K562 (cell line): ENCODE results near the gene BHMT2. TPM values are rescaled to one million over a fixed set of nuclear protein-coding genes. Genes with fewer than 3 reads are reported as not detected.

Experiments used
- ATAC-seq: fragments of 200-7000 bp; cut with Tn5 transposase; 3 replicates; pipeline ENCODE4 v1.9.1; 2020; ENCODE audit warnings: moderate library complexity
- BruUV-seq: library from RNA; stranded (reverse); fragments of 400-500 nt; replicated peaks from 2 replicates; lab custom pipeline; 2021; lab: Mats Ljungman, UMichigan
- CTCF ChIA-PET: fragments of 300-600 bp; formaldehyde crosslinking; extraction: SDS; loops from one replicate; lab custom pipeline; 2021; ENCODE audit warnings: low intra/inter-chr PET ratio; lab: Yijun Ruan, JAX
- POLR2A ChIA-PET: fragments of 300-600, 350-650 bp; sonication (Branson Sonifier 250); formaldehyde crosslinking; extraction: SDS; loops from one replicate; lab custom pipeline; 2021; ENCODE audit warnings: antibody characterized with exemption, inconsistent platforms; lab: Yijun Ruan, JAX
- DNase-seq, 4 experiments: peaks; one replicate each; pipeline versions ENCODE4 v3.0.0 to v3.0.0-alpha.2; 2011 to 2018; ENCODE audit warnings: low spot score in 3 of 4, mixed read lengths in 3 of 4; ENCODE audit errors: extremely low read depth in 1 of 4
- FAIRE-seq: peaks from 2 replicates; lab custom pipeline; 2011; peaks lifted over from hg19 to GRCh38; lab: Jason Lieb, UNC
- H2AFZ ChIP-seq: 2 replicates; pipeline ENCODE4 v1.6.0; 2011; ENCODE audit warnings: low read depth, low read length, control low read depth, inconsistent platforms
- H3K27ac ChIP-seq: fragments of 200-600 bp; 3 replicates; pipeline ENCODE4 v1.8.0; 2011; ENCODE audit warnings: low read depth, mild to moderate bottlenecking, control low read depth, inconsistent platforms, low read length, moderate library complexity, mixed read lengths; ENCODE audit errors: extremely low read depth
- H3K27me3 ChIP-seq, 2 experiments: fragments of 300-600 bp in 1 of 2; 2 replicates in 1 of 2; 3 replicates in 1 of 2; pipeline versions ENCODE4 v1.6.0 to v1.8.0; 2011; ENCODE audit warnings: inconsistent platforms in 2 of 2, low read length in 2 of 2, mild to moderate bottlenecking in 1 of 2, mixed read lengths in 1 of 2, moderate library complexity in 1 of 2; ENCODE audit not compliant: control insufficient read depth in 2 of 2, insufficient read depth in 2 of 2
- H3K36me3 ChIP-seq: fragments of 300-600 bp; 3 replicates; pipeline ENCODE4 v1.8.0; 2011; ENCODE audit warnings: mild to moderate bottlenecking, low read length, inconsistent platforms; ENCODE audit not compliant: control insufficient read depth, insufficient read depth
- H3K4me1 ChIP-seq, 2 experiments: fragments of 200-600 bp in 1 of 2; replicated peaks in 1 of 2; 2 replicates in 1 of 2; 3 replicates in 1 of 2; pipeline versions ENCODE4 v1.5.1 to v1.8.0; 2011; ENCODE audit warnings: inconsistent platforms in 2 of 2, low read length in 2 of 2, mild to moderate bottlenecking in 1 of 2, mixed read lengths in 1 of 2, moderate library complexity in 1 of 2; ENCODE audit not compliant: control insufficient read depth in 2 of 2, insufficient read depth in 2 of 2
- H3K4me2 ChIP-seq: 2 replicates; pipeline ENCODE4 v1.6.1; 2011; ENCODE audit warnings: low read length, control low read depth, inconsistent platforms, mixed read lengths; ENCODE audit not compliant: insufficient read depth
- H3K4me3 ChIP-seq: fragments of 200-600 bp; sonication (generic), shearing (Covaris generic); 2 replicates; pipeline ENCODE4 v1.5.1; 2016; ENCODE audit warnings: control low read depth, inconsistent platforms
- H3K79me2 ChIP-seq: fragments of 200-600 bp; 3 replicates; pipeline ENCODE4 v1.8.0; 2011; ENCODE audit warnings: low read length, inconsistent platforms; ENCODE audit not compliant: control insufficient read depth, insufficient read depth
- H3K9ac ChIP-seq, 2 experiments: 2 replicates each; pipeline versions ENCODE4 v1.6.0 to v1.6.1; 2011; ENCODE audit warnings: low read depth in 2 of 2, low read length in 2 of 2, control low read depth in 1 of 2, inconsistent platforms in 1 of 2, mild to moderate bottlenecking in 1 of 2, mixed read lengths in 1 of 2; ENCODE audit not compliant: insufficient read depth in 1 of 2
- H3K9me1 ChIP-seq: one replicate; pipeline ENCODE4 v1.6.0; 2011; ENCODE audit warnings: inconsistent platforms, mild to moderate bottlenecking, low read length, moderate library complexity; ENCODE audit not compliant: control insufficient read depth, insufficient read depth
- H3K9me3 ChIP-seq: replicated peaks from 2 replicates; pipeline ENCODE4 v1.5.1; 2011; ENCODE audit warnings: low read depth, low read length, inconsistent platforms; ENCODE audit not compliant: control insufficient read depth, insufficient read depth
- H4K20me1 ChIP-seq: replicated peaks from 2 replicates; pipeline ENCODE4 v1.6.1; 2011; ENCODE audit warnings: low read length, inconsistent platforms, mixed read lengths; ENCODE audit not compliant: control insufficient read depth, insufficient read depth
- BDP1 ChIP-seq: IDR thresholded peaks from 3 replicates; pipeline ENCODE4 v1.6.1; 2011; ENCODE audit not compliant: insufficient read length, insufficient read depth
- DPF2 ChIP-seq: fragments of 450-650 bp; IDR thresholded peaks from 2 replicates; pipeline ENCODE4 v1.6.1; 2016
- EHMT2 ChIP-seq: fragments of 450-650 bp; IDR thresholded peaks from 2 replicates; pipeline ENCODE4 v1.6.1; 2018; ENCODE audit warnings: antibody characterized with exemption
- HNRNPK ChIP-seq: fragments of 200-400 bp; formaldehyde crosslinking; IDR thresholded peaks from one replicate; pipeline ENCODE4 v1.6.1; 2018; ENCODE audit warnings: mild to moderate bottlenecking, low read depth, low read length; ENCODE audit not compliant: poor library complexity, severe bottlenecking
- NCOA6 ChIP-seq: fragments of 450-650 bp; IDR thresholded peaks from 2 replicates; pipeline ENCODE4 v1.6.1; 2017; ENCODE audit warnings: mild to moderate bottlenecking
- TAF15 ChIP-seq: fragments of 200-400 bp; formaldehyde crosslinking; IDR thresholded peaks from 2 replicates; pipeline ENCODE4 v1.6.1; 2017; ENCODE audit warnings: mild to moderate bottlenecking, low read depth, low read length, moderate library complexity
- YBX1 ChIP-seq: fragments of 450-650 bp; IDR thresholded peaks from 2 replicates; pipeline ENCODE4 v1.7.1; 2016; ENCODE audit warnings: mild to moderate bottlenecking
- WGBS: fragments of 100-300 bp; shearing (Covaris generic); methylation state at CpG from one replicate; pipeline ENCODE4 v1.1.6; 2016; ENCODE audit warnings: low coverage, mixed read lengths; ENCODE audit not compliant: insufficient coverage; ENCODE audit errors: missing lambda C conversion rate; 5-methylcytosine and 5-hydroxymethylcytosine counted together
- in situ Hi-C: fragments of 300-500 bp; cut with MboI; formaldehyde crosslinking; loops from 4 replicates; pipeline ENCODE4 v1.15.0; 2018; ENCODE audit warnings: inconsistent platforms, mixed read lengths
- intact Hi-C: fragments of 100-400 bp; cut with micrococcal nuclease; formaldehyde crosslinking; loops from 2 replicates; pipeline ENCODE4 v1.14.2; 2022
- polyA plus RNA-seq, 8 experiments: library from polyadenylated mRNA; depleted of rRNA in 4 of 8; stranded (reverse) in 5 of 8; unstranded in 3 of 8; fragments of >200 nt; fragmentation: Nextera tagmentation in 2 of 8; fragmentation: Illumina TruSeq in 1 of 8; extraction: Ambion mirVana in 2 of 8; extraction: Trizol in 1 of 8; gene quantifications; 2 replicates each; pipeline versions ENCODE4 v1.2.1 to v1.2.3, GENCODE V29; 2011 to 2014; ENCODE audit warnings: inconsistent platforms in 1 of 8, missing spikeins in 1 of 8
- total RNA-seq, 7 experiments: library from RNA; depleted of rRNA in 6 of 7; stranded (reverse); fragments of >200 nt in 6 of 7; fragmentation: Illumina TruSeq in 2 of 7; extraction: Trizol in 2 of 7; gene quantifications; 2 replicates each; pipeline versions ENCODE4 v1.2.1 to v1.2.3, GENCODE V29; 2011 to 2021; ENCODE audit warnings: low replicate concordance in 1 of 7
- TF ChIP-seq, protein P1 (sequence below): sonication (generic); formaldehyde crosslinking; IDR thresholded peaks from 2 replicates; pipeline ENCODE4 v1.5.0; 2020; ENCODE audit warnings: missing genetic modification reagents
- TF ChIP-seq, protein P2 (sequence below), 2 experiments: fragments of 450-650 bp; IDR thresholded peaks; 2 replicates each; pipeline ENCODE4 v1.6.1; 2018; ENCODE audit warnings: mild to moderate bottlenecking in 2 of 2, low read depth in 1 of 2; ENCODE audit not compliant: partially characterized antibody in 2 of 2

Gene BHMT2
- total and polyA plus RNA-seq, 9 of the 15 experiments (the other 6 are each of a cell fraction or from before 2014, with no cell fraction given): not detected

DNA sequence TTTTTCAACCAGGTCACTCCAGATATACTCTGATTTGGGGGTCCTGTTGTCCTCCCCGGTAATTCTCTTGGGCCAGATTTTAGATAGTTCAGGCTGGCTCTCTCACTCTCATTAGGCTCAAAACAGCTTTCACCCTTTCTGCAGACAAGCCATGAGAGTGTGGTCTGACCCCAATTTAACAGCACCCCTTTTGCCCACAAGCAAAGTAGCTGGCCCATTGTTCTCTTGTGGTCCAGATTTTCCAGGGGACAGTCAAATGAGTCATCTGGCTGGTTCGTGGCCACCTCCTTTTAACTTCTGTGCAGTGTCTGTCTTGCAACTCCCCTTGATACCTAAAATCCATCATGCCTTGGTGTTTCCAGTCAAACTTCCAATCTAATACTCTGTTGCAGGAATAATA is 16.5 kb downstream of the BHMT2 start:
- no peak for TF ChIP-seq BDP1
- no peak for TF ChIP-seq NCOA6
- no peak overlapping the region for H3K27ac ChIP-seq
- BruUV-seq: no TSS peak
- no peaks in the 10 kb centered on the region for H3K9me3 ChIP-seq
- POLR2A ChIA-PET: interaction anchor here (0.7 kb wide), 1 partner anchor 22 kb away, joined by 3 read pairs; no protein-coding TSS in a partner anchor
- no peaks in the 10 kb centered on the region for H3K9me1 ChIP-seq
- H3K4me3 ChIP-seq: no peak overlapping the region
- no peaks in the 10 kb centered on the region for H3K79me2 ChIP-seq
- no peaks in the 10 kb centered on the region for H3K36me3 ChIP-seq
- no peak overlapping the region for H3K9ac ChIP-seq
- intact Hi-C loops: no loop called here
- 0% methylated on average over 2 of the region's 2 CpGs for WGBS
- ATAC-seq (no peak), DNase-seq (no peak), FAIRE-seq (no peak)
- CTCF ChIA-PET: no interaction called here
- no peak overlapping the region for H2AFZ ChIP-seq
- no peaks in the 10 kb centered on the region for H3K4me1 ChIP-seq
- no peak overlapping the region for H3K4me2 ChIP-seq
- in situ Hi-C loops: no loop called here
- peaks cover 20% of the 10 kb centered on the region in 2 experiments for H3K27me3 ChIP-seq
- no peaks in the 10 kb centered on the region for H4K20me1 ChIP-seq

DNA sequence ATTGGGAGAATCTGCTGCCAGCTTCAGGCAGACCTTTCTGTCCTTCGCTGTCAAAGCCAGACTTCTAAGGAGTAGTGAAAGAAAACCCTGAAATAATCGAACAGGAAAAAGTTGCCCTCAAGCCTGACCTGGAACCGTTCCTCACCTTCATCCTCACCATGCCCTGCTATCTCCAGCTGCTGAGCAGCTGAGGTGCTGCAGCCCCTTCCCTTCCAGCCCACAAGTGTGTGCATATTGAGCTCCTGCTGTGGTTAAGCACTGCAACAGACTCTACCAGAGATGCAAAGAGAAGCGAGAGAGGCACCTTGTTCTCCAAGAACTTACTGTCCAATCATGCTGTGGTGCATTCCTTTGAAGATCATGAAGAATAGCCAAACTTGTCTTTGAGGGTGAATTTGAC is 18.9 kb downstream of the BHMT2 start:
- POLR2A ChIA-PET: no interaction called here
- H3K4me3 ChIP-seq: no peak overlapping the region
- H2AFZ ChIP-seq: no peak overlapping the region
- intact Hi-C loops: no loop called here
- no peak overlapping the region for H3K9ac ChIP-seq
- CTCF ChIA-PET: no interaction called here
- H4K20me1 ChIP-seq: no peaks in the 10 kb centered on the region
- H3K4me2 ChIP-seq: no peak overlapping the region
- no peaks in the 10 kb centered on the region for H3K36me3 ChIP-seq
- BruUV-seq: no TSS peak
- no peaks in the 10 kb centered on the region for H3K9me1 ChIP-seq
- no peak for DNase-seq
- ATAC-seq: no peak
- no peak overlapping the region for H3K27ac ChIP-seq
- H3K9me3 ChIP-seq: no peaks in the 10 kb centered on the region
- no peaks in the 10 kb centered on the region for H3K79me2 ChIP-seq
- FAIRE-seq: no peak
- WGBS: 0% methylated on average over 4 of the region's 4 CpGs
- in situ Hi-C loops: no loop called here
- H3K4me1 ChIP-seq: no peaks in the 10 kb centered on the region
- peaks cover 10 to 12% of the 10 kb centered on the region in 2 experiments for H3K27me3 ChIP-seq
- TF ChIP-seq HNRNPK: no peak
- TF ChIP-seq, protein P1, sequence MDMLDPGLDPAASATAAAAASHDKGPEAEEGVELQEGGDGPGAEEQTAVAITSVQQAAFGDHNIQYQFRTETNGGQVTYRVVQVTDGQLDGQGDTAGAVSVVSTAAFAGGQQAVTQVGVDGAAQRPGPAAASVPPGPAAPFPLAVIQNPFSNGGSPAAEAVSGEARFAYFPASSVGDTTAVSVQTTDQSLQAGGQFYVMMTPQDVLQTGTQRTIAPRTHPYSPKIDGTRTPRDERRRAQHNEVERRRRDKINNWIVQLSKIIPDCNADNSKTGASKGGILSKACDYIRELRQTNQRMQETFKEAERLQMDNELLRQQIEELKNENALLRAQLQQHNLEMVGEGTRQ (CRISPR knock-in tag): no peak
- TF ChIP-seq TAF15: no peak
- TF ChIP-seq, protein P2, sequence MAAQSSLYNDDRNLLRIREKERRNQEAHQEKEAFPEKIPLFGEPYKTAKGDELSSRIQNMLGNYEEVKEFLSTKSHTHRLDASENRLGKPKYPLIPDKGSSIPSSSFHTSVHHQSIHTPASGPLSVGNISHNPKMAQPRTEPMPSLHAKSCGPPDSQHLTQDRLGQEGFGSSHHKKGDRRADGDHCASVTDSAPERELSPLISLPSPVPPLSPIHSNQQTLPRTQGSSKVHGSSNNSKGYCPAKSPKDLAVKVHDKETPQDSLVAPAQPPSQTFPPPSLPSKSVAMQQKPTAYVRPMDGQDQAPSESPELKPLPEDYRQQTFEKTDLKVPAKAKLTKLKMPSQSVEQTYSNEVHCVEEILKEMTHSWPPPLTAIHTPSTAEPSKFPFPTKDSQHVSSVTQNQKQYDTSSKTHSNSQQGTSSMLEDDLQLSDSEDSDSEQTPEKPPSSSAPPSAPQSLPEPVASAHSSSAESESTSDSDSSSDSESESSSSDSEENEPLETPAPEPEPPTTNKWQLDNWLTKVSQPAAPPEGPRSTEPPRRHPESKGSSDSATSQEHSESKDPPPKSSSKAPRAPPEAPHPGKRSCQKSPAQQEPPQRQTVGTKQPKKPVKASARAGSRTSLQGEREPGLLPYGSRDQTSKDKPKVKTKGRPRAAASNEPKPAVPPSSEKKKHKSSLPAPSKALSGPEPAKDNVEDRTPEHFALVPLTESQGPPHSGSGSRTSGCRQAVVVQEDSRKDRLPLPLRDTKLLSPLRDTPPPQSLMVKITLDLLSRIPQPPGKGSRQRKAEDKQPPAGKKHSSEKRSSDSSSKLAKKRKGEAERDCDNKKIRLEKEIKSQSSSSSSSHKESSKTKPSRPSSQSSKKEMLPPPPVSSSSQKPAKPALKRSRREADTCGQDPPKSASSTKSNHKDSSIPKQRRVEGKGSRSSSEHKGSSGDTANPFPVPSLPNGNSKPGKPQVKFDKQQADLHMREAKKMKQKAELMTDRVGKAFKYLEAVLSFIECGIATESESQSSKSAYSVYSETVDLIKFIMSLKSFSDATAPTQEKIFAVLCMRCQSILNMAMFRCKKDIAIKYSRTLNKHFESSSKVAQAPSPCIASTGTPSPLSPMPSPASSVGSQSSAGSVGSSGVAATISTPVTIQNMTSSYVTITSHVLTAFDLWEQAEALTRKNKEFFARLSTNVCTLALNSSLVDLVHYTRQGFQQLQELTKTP (IDR thresholded peaks at IDR 0.05; ENCODE audit: low read depth in 1 of 2, partially characterized antibody in 2 of 2): no peak
- no peak for TF ChIP-seq DPF2
- TF ChIP-seq YBX1: no peak
- no peak for TF ChIP-seq EHMT2
